Measurements from ENCODE around the gene DOCK10.

Gene DOCK10

GRCh38 chr2:224994242-224994823, 47.9 kb downstream of the DOCK10 start:
- in situ Hi-C loops (cut with HindIII; ENCODE audit: low pct_ligation_motif_present, low pct_unique_long_range_greater_than_20kb, low sequenced_read_pairs), result no loop called here

DNA sequence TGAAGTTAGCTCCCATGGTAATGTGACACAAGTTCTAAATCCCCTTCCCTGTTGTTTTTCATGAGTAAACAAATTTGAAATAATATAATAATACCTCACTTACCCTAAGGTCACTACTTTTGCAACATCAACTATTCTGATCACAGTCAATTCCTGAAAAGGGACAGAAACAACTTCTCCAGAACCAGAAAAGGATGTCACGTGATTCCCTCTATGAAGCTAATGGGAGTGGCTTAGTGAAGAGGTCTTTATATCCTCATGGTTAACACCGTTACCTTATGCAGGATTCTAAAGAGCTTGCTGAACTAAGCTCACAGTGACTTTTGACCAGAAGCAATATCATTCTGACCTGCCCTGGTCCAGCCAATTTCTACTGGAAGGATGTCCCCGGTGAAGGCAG, 51.6 kb downstream of the DOCK10 start:
- DNase-seq, result no peak
- in situ Hi-C loops (cut with HindIII; ENCODE audit: low pct_ligation_motif_present, low pct_unique_long_range_greater_than_20kb, low sequenced_read_pairs), result no loop called here

More at GRCh38 chr2:224994242-224994823, 47.9 kb downstream of the DOCK10 start:
- no peak for DNase-seq

DNA sequence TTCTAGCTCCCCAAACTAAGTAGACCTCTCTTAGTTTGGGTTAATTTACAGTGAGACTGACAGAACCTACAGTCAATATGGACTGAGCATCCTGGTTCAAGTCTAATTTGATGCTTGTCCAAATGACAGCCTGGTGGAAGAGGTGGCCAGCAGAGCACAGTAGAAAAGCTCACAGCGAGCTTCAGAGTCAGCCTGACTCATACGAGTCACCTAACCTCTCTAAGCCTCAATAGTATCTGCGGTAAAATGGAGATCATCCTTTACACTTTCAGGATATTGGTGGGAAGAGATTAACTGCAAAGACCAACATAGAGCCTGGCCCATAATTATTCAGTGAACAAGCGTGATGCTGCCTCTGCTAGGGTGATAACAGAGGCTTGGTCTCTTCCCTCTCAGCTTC, 54.5 kb downstream of the DOCK10 start:
- DNase-seq, result peak; percentile 25
- in situ Hi-C loops (cut with HindIII; ENCODE audit: low pct_ligation_motif_present, low pct_unique_long_range_greater_than_20kb, low sequenced_read_pairs), result no loop called here

- no peak for DNase-seq
- in situ Hi-C loops (cut with HindIII; ENCODE audit: low pct_ligation_motif_present, low pct_unique_long_range_greater_than_20kb, low sequenced_read_pairs), result no loop called here
Observed at GRCh38 chr2:224986477-224986876, 55.8 kb downstream of the DOCK10 start.

DNA sequence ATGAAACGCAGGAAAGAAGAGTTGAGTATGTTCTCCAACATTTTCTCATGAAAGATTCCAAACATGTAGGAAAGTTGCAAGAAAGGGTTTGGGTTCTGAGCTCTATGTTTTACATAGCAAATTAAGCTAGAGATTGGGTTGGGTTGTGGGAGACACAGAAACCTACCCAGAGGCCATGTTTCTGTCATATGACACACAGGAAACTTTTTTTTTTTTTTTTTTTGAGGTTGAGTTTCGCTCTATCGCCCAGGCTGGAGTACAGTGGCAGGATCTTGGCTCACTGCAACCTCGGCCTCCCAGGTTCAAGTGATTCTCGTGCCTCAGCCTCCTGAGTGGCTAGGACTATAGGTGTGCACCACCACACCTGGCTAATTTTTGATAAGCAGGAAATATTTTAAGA, 57.6 kb downstream of the DOCK10 start:
- DNase-seq, result no peak
- in situ Hi-C loops (cut with HindIII; ENCODE audit: low pct_ligation_motif_present, low pct_unique_long_range_greater_than_20kb, low sequenced_read_pairs), result no loop called here

- DNase-seq, result no peak
- in situ Hi-C loops (cut with HindIII; ENCODE audit: low pct_ligation_motif_present, low pct_unique_long_range_greater_than_20kb, low sequenced_read_pairs), result no loop called here
Observed at GRCh38 chr2:224983712-224984554, 58.3 kb downstream of the DOCK10 start.

GRCh38 chr2:224982910-224983711, 59.2 kb downstream of the DOCK10 start:
- no peak for DNase-seq
- in situ Hi-C loops (cut with HindIII; ENCODE audit: low pct_ligation_motif_present, low pct_unique_long_range_greater_than_20kb, low sequenced_read_pairs), result no loop called here

DNA sequence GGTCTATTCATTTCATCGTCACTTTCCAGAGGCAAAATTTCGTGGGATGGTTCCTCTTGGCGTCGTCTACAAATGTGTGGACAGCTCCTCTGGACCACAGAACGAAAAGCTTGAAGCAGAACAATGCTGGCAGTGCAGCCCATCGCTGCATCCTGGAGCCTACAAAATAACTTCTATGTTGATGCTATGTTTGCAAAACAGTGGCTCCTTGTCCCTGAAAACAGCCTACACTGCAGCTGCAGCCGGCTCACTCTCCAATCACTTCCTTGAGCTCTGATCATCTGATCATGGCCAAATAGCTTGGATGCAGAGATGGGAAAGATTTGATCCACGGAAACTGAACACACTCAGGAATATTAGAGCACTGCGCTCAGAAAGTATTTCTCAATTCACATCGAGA, 60.0 kb downstream of the DOCK10 start:
- no peak for DNase-seq
- in situ Hi-C loops (cut with HindIII; ENCODE audit: low pct_ligation_motif_present, low pct_unique_long_range_greater_than_20kb, low sequenced_read_pairs), result no loop called here

- no peak for DNase-seq
- in situ Hi-C loops (cut with HindIII; ENCODE audit: low pct_ligation_motif_present, low pct_unique_long_range_greater_than_20kb, low sequenced_read_pairs), result no loop called here
Observed at GRCh38 chr2:224976629-224977525, 65.4 kb downstream of the DOCK10 start.

GRCh38 chr2:224975761-224976160, 66.5 kb downstream of the DOCK10 start:
- no peak for DNase-seq
- in situ Hi-C loops (cut with HindIII; ENCODE audit: low pct_ligation_motif_present, low pct_unique_long_range_greater_than_20kb, low sequenced_read_pairs), result no loop called here

GRCh38 chr2:224973112-224974016, 68.9 kb downstream of the DOCK10 start:
- DNase-seq, result peak; percentile 69
- in situ Hi-C loops (cut with HindIII; ENCODE audit: low pct_ligation_motif_present, low pct_unique_long_range_greater_than_20kb, low sequenced_read_pairs), result no loop called here

DNA sequence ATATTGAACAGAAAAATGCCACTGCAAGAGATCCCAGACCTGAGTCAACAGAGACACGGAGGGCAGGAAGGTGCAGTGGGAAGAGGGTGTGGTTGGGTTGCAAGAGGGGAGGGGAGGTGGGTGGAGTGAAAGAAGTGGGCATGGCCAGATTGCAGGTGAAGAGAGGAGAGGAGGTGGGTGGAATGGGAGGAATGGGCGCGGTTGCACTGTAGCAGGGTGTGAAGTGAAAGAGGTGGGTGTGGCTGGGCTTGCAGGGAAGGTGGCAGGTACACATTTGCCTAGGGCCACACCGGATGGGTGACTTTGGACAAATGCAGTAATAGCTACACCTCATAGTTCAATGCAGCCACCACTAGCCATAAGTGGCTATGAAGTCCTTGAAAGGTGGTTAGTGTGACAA, 71.1 kb downstream of the DOCK10 start:
- DNase-seq, result no peak
- in situ Hi-C loops (cut with HindIII; ENCODE audit: low pct_ligation_motif_present, low pct_unique_long_range_greater_than_20kb, low sequenced_read_pairs), result no loop called here

DNA sequence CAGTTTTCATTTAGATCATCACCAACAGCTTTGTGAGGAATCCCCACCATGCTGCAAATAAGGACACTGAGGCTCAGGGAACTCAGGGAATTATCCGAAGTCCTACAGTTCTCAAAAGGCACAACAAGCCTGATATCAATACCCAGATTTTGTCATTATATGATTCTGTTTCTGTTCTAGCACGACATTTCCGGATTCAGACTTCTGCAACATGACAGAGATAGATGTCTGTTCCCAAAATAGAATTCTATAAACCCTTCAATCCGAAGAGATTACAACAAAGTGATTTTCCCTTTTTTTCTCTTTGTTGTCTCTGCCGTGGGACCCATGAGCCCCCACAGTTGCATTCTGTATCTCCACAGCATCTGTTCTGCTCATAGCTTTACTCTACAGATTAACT, 72.0 kb downstream of the DOCK10 start:
- in situ Hi-C loops (cut with HindIII; ENCODE audit: low pct_ligation_motif_present, low pct_unique_long_range_greater_than_20kb, low sequenced_read_pairs), result no loop called here
- DNase-seq, result no peak

- in situ Hi-C loops (cut with HindIII; ENCODE audit: low pct_ligation_motif_present, low pct_unique_long_range_greater_than_20kb, low sequenced_read_pairs), result no loop called here
- DNase-seq, result no peak
Observed at GRCh38 chr2:224969633-224970260, 72.5 kb downstream of the DOCK10 start.

DNA sequence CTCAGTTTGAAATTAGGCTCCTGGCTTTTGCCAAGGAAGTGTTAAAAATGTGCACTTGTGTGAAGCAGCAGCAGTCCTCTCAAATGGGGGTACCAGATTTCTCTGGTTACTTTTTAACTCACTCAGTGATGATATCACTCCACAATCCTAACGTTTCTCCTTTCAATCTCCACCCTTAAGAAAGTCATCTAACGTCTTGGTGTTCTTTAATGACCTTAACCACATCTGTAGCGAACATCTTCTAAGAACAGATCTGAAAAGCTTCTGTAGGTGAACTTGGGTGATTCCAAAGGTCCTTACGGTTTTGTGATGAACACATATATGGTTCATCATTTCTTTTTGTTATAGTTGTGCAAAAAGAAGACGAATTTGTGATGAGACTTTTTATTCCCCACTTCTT, 73.2 kb downstream of the DOCK10 start:
- in situ Hi-C loops (cut with HindIII; ENCODE audit: low pct_ligation_motif_present, low pct_unique_long_range_greater_than_20kb, low sequenced_read_pairs), result no loop called here
- no peak for DNase-seq

- DNase-seq, result no peak
- in situ Hi-C loops (cut with HindIII; ENCODE audit: low pct_ligation_motif_present, low pct_unique_long_range_greater_than_20kb, low sequenced_read_pairs), result no loop called here
Observed at GRCh38 chr2:224968051-224968450, 74.2 kb downstream of the DOCK10 start.

DNA sequence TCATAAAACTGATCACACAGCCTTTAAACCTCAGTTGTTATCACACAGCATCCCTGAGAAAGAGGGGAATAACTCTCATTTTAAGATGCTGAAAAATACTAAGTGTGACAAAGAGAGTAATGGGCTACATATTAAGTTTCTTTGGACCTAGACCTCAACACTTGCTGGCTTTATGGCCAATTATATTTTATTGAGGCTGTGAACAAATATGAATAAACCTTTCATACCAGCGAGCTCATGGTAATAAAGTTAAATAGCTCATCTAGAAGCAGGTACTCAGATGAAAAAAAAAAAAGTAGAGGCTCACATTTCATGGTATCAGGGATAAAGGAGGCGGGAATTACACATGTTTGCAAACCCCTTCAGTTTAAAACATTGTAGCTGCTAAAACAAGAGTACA, 75.7 kb downstream of the DOCK10 start:
- no peak for DNase-seq
- in situ Hi-C loops (cut with HindIII; ENCODE audit: low pct_ligation_motif_present, low pct_unique_long_range_greater_than_20kb, low sequenced_read_pairs), result no loop called here

Data from ACHN (cell line).